ENCODE measurements around the gene TOE1. TPM values are rescaled to one million over a fixed set of nuclear protein-coding genes. Genes with fewer than 3 reads are reported as not detected.

The TOE1 gene
- total RNA-seq, 3 donors from 2014 or later (not counting 1 experiment from before 2014, with no cell fraction given) = 23.2 to 36.8 (median 28.2) TPM

- Mint-ChIP-seq H3K27ac (no peak overlapping the region), H3K4me1 (no peaks in the 10 kb centered on the region), H3K27me3 (ENCODE audit: low read depth in 2 of 2) (no peaks in the 10 kb centered on the region), H3K4me3 (no peak overlapping the region), H3K36me3 (no peaks in the 10 kb centered on the region), H3K9me3 (no peaks in the 10 kb centered on the region)
- Histone ChIP-seq H3K27ac (ENCODE audit: low read length) (no peak overlapping the region), H3K4me1 (ENCODE audit: control insufficient read depth, insufficient read depth, low read length) (no peaks in the 10 kb centered on the region), H3K27me3 (ENCODE audit: control insufficient read depth, insufficient read depth, low read length) (no peaks in the 10 kb centered on the region), H3K36me3 (ENCODE audit: control insufficient read depth, insufficient read depth, low read length) (no peaks in the 10 kb centered on the region), H3K9me3 (ENCODE audit: control insufficient read depth, insufficient read depth, low read length) (no peaks in the 10 kb centered on the region), H3K4me3 (ENCODE audit: low read length) (no peak overlapping the region)
- WGBS (ENCODE audit: insufficient coverage) = 90% methylated on average over 2 of the region's 3 CpGs
- ATAC-seq = no peak
- TF ChIP-seq, protein P1, sequence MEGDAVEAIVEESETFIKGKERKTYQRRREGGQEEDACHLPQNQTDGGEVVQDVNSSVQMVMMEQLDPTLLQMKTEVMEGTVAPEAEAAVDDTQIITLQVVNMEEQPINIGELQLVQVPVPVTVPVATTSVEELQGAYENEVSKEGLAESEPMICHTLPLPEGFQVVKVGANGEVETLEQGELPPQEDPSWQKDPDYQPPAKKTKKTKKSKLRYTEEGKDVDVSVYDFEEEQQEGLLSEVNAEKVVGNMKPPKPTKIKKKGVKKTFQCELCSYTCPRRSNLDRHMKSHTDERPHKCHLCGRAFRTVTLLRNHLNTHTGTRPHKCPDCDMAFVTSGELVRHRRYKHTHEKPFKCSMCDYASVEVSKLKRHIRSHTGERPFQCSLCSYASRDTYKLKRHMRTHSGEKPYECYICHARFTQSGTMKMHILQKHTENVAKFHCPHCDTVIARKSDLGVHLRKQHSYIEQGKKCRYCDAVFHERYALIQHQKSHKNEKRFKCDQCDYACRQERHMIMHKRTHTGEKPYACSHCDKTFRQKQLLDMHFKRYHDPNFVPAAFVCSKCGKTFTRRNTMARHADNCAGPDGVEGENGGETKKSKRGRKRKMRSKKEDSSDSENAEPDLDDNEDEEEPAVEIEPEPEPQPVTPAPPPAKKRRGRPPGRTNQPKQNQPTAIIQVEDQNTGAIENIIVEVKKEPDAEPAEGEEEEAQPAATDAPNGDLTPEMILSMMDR (IDR thresholded peaks at IDR 0.05) = no peak
- intact Hi-C loops (cut with micrococcal nuclease) = no loop called here
- DNase-seq = no peak
Observed at GRCh38 chr1:45375104-45376090, 35.4 kb downstream of the TOE1 start.

DNA sequence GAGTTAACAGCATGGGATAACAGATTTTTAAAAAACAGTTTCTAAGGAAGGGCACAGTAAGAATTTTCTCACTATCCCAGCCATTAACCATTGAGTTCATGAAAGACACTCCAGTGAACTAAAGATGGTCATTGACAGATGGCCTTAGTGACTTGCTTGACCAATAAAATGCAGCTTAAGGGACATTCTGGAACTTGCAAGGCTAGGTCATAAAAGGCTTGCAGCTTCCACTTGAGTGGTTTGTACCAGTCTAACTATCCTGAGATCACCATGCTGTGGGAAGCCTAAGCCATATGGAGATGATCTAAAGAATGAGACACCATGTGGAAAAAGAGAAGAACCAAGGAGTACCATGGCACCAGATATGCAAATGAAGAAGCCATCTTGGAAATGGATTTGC lies 38.2 kb downstream of the TOE1 start:
- no peaks in the 10 kb centered on the region for H3K27me3 Mint-ChIP-seq (ENCODE audit: low read depth in 2 of 2)
- H3K9me3 Mint-ChIP-seq = no peaks in the 10 kb centered on the region
- TF ChIP-seq, protein P1 (IDR thresholded peaks at IDR 0.05) = no peak
- H3K36me3 Mint-ChIP-seq = no peaks in the 10 kb centered on the region
- intact Hi-C loops (cut with micrococcal nuclease) = no loop called here
- Histone ChIP-seq H3K4me1 (ENCODE audit: control insufficient read depth, insufficient read depth, low read length) (no peaks in the 10 kb centered on the region), H3K4me3 (ENCODE audit: low read length) (no peak overlapping the region), H3K27ac (ENCODE audit: low read length) (no peak overlapping the region), H3K9me3 (ENCODE audit: control insufficient read depth, insufficient read depth, low read length) (no peaks in the 10 kb centered on the region), H3K27me3 (ENCODE audit: control insufficient read depth, insufficient read depth, low read length) (no peaks in the 10 kb centered on the region), H3K36me3 (ENCODE audit: control insufficient read depth, insufficient read depth, low read length) (no peaks in the 10 kb centered on the region)
- H3K4me1 Mint-ChIP-seq = no peaks in the 10 kb centered on the region
- ATAC-seq (no peak), DNase-seq (no peak)
- H3K27ac Mint-ChIP-seq = no peak overlapping the region
- H3K4me3 Mint-ChIP-seq = no peak overlapping the region

GRCh38 chr1:45379524-45379923 lies 39.6 kb downstream of the TOE1 start:
- no peak overlapping the region for H3K27ac Mint-ChIP-seq
- H3K36me3 Mint-ChIP-seq = no peaks in the 10 kb centered on the region
- WGBS (ENCODE audit: insufficient coverage) = 95% methylated on average over 5 of the region's 6 CpGs
- no peak overlapping the region for H3K27ac ChIP-seq (ENCODE audit: low read length)
- DNase-seq = no peak
- ATAC-seq = no peak
- H3K4me1 Mint-ChIP-seq = no peaks in the 10 kb centered on the region
- H3K36me3 ChIP-seq (ENCODE audit: control insufficient read depth, insufficient read depth, low read length) = no peaks in the 10 kb centered on the region
- intact Hi-C loops (cut with micrococcal nuclease) = no loop called here
- H3K4me3 ChIP-seq (ENCODE audit: low read length) = no peak overlapping the region
- H3K27me3 Mint-ChIP-seq (ENCODE audit: low read depth in 2 of 2) = no peaks in the 10 kb centered on the region
- no peaks in the 10 kb centered on the region for H3K9me3 ChIP-seq (ENCODE audit: control insufficient read depth, insufficient read depth, low read length)
- no peaks in the 10 kb centered on the region for H3K4me1 ChIP-seq (ENCODE audit: control insufficient read depth, insufficient read depth, low read length)
- no peak overlapping the region for H3K4me3 Mint-ChIP-seq
- H3K27me3 ChIP-seq (ENCODE audit: control insufficient read depth, insufficient read depth, low read length) = no peaks in the 10 kb centered on the region
- no peaks in the 10 kb centered on the region for H3K9me3 Mint-ChIP-seq
- TF ChIP-seq, protein P1 (IDR thresholded peaks at IDR 0.05) = no peak

Measured in natural killer cell (primary cell).